Hepatocyte (in vitro differentiated cells): Measurements from ENCODE around the gene PPP1CC.

ENCODE experiments used
- EZH2 ChIP-seq: fragments of 200-600 bp; sonication (generic); IDR thresholded peaks from 2 replicates; pipeline ENCODE4 v1.6.1; 2016; ENCODE audit warnings: antibody characterized with exemption, mild to moderate bottlenecking, borderline replicate concordance
- EZH2phosphoT487 ChIP-seq: fragments of 200-600 bp; sonication (generic); IDR thresholded peaks from one replicate; pipeline ENCODE4 v1.6.1; 2018; ENCODE audit warnings: antibody characterized with exemption, mild to moderate bottlenecking, low read depth, moderate library complexity; ENCODE audit not compliant: unreplicated experiment, severe bottlenecking
- TF ChIP-seq, protein P1 (sequence below): fragments of 200-600 bp; sonication (generic); IDR thresholded peaks from 2 replicates; pipeline ENCODE4 v1.5.1; 2016; ENCODE audit warnings: antibody characterized with exemption, mild to moderate bottlenecking; ENCODE audit not compliant: poor library complexity

DNA sequence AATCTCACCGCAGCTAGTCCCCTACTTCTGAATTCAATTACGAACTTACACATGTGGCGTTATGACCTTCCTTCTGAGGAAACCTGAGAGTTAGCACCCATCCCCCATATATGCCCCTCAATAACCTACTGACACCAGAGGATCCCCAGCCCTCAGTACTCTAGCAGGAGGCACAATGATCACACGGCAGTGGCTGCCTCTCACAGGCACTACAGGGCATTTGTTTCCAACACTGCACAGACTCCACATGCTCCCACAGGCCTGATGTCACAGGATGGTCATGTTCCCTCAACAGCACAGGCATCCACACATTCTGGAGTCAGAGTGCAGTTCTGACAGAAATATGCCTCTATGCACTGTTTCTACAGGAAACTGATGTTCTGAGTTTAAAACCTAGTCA, 17.4 kb downstream of the PPP1CC start:
- TF ChIP-seq, protein P1, sequence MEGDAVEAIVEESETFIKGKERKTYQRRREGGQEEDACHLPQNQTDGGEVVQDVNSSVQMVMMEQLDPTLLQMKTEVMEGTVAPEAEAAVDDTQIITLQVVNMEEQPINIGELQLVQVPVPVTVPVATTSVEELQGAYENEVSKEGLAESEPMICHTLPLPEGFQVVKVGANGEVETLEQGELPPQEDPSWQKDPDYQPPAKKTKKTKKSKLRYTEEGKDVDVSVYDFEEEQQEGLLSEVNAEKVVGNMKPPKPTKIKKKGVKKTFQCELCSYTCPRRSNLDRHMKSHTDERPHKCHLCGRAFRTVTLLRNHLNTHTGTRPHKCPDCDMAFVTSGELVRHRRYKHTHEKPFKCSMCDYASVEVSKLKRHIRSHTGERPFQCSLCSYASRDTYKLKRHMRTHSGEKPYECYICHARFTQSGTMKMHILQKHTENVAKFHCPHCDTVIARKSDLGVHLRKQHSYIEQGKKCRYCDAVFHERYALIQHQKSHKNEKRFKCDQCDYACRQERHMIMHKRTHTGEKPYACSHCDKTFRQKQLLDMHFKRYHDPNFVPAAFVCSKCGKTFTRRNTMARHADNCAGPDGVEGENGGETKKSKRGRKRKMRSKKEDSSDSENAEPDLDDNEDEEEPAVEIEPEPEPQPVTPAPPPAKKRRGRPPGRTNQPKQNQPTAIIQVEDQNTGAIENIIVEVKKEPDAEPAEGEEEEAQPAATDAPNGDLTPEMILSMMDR = no peak
- TF ChIP-seq EZH2phosphoT487 = no peak
- TF ChIP-seq EZH2 = no peak
